ENCODE data around the gene EXTL1. TPM values are rescaled to one million over a fixed set of nuclear protein-coding genes. Genes with fewer than 3 reads are reported as not detected.

EXTL1 gene
- total RNA-seq, 1 donor from 2014 or later = 0.24 TPM

GRCh38 chr1:26045722-26046245 is 24.2 kb downstream of the EXTL1 start, which contains the start of gene SLC30A2:
TSS of gene SLC30A2 (minus strand) at chr1:26046118. CDS start at chr1:26045896, 222 bp downstream.
- ATAC-seq (peak in 1 of 2 donors; percentile 13), DNase-seq (no peak)
- Histone ChIP-seq H3K27ac (no peak within 1 kb of the TSS), H3K4me3 (peak within 1 kb of the TSS; percentile 19), H3K9me3 (no peaks in the 10 kb centered on the region), H3K36me3 (no peaks in the 10 kb centered on the region), H3K4me1 (peaks cover 15% of the 10 kb centered on the region), H3K27me3 (ENCODE audit: low read depth) (peaks cover 80% of the 10 kb centered on the region)
- intact Hi-C loops (cut with DNase I) = no loop called here
- TF ChIP-seq CTCF (IDR thresholded peaks at IDR 0.05) = no peak

- no peak for TF ChIP-seq CTCF (IDR thresholded peaks at IDR 0.05)
- peaks cover 15% of the 10 kb centered on the region for H3K4me1 ChIP-seq
- ATAC-seq (no peak), DNase-seq (no peak)
- H3K27ac ChIP-seq = no peak overlapping the region
- intact Hi-C loops (cut with DNase I) = no loop called here
- H3K27me3 ChIP-seq (ENCODE audit: low read depth) = peaks cover 78% of the 10 kb centered on the region
- no peaks in the 10 kb centered on the region for H3K36me3 ChIP-seq
- peak overlapping the region; percentile 19 for H3K4me3 ChIP-seq
- no peaks in the 10 kb centered on the region for H3K9me3 ChIP-seq
Observed at GRCh38 chr1:26046246-26047095, 24.9 kb downstream of the EXTL1 start.

- no peak for ATAC-seq
- Histone ChIP-seq H3K4me1 (peaks cover 15% of the 10 kb centered on the region), H3K36me3 (no peaks in the 10 kb centered on the region), H3K4me3 (no peak overlapping the region), H3K9me3 (no peaks in the 10 kb centered on the region), H3K27me3 (ENCODE audit: low read depth) (peaks cover 69% of the 10 kb centered on the region), H3K27ac (no peak overlapping the region)
- TF ChIP-seq CTCF (IDR thresholded peaks at IDR 0.05) = no peak
- intact Hi-C loops (cut with DNase I) = no loop called here
- no peak for DNase-seq
Observed at GRCh38 chr1:26047278-26047874, 25.8 kb downstream of the EXTL1 start.

GRCh38 chr1:26049531-26050247 is 28.1 kb downstream of the EXTL1 start:
- no peak for ATAC-seq
- H3K27me3 ChIP-seq (ENCODE audit: low read depth) = peaks cover 54% of the 10 kb centered on the region
- no peak for TF ChIP-seq CTCF (IDR thresholded peaks at IDR 0.05)
- no peak overlapping the region for H3K4me3 ChIP-seq
- H3K27ac ChIP-seq = no peak overlapping the region
- intact Hi-C loops (cut with DNase I) = no loop called here
- DNase-seq = no peak
- peaks cover 15% of the 10 kb centered on the region for H3K4me1 ChIP-seq
- no peaks in the 10 kb centered on the region for H3K9me3 ChIP-seq
- H3K36me3 ChIP-seq = no peaks in the 10 kb centered on the region

- Histone ChIP-seq H3K4me3 (no peak overlapping the region), H3K27me3 (ENCODE audit: low read depth) (peaks cover 49% of the 10 kb centered on the region), H3K36me3 (no peaks in the 10 kb centered on the region), H3K4me1 (peaks cover 15% of the 10 kb centered on the region), H3K27ac (no peak overlapping the region), H3K9me3 (no peaks in the 10 kb centered on the region)
- intact Hi-C loops (cut with DNase I) = no loop called here
- ATAC-seq (no peak), DNase-seq (no peak)
- no peak for TF ChIP-seq CTCF (IDR thresholded peaks at IDR 0.05)
Observed at GRCh38 chr1:26050248-26050640, 28.7 kb downstream of the EXTL1 start.
